Measurements from ENCODE around the gene PROCA1.

Gene PROCA1

GRCh38 chr17:28710861-28711722 is 596 bp downstream of the PROCA1 start:
- DNase-seq (ENCODE audit: low read depth in 2 of 3, low spot score in 1 of 3), result peak; percentile 84 to 92 (median 89)

DNA sequence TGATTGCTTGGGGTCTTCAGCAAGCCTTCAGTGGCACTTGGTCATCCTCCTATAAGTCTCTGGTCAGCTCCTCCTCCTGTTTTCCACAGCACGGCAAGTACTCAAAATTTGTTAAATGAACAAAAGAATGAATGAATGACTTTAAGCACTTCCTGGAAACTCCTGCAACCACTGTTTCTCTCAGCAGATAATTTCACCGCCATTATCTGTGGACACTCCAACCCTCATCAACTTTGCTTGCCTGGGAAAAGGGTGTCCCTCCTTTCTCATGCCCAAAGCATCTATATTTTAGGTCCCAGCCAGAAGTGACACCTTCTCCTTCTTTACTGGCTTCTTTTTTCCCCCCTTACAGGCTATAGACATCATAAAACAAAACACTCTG is 4.4 kb downstream of the PROCA1 start:
- no peak for DNase-seq (ENCODE audit: low read depth in 2 of 3, low spot score in 1 of 3)

DNA sequence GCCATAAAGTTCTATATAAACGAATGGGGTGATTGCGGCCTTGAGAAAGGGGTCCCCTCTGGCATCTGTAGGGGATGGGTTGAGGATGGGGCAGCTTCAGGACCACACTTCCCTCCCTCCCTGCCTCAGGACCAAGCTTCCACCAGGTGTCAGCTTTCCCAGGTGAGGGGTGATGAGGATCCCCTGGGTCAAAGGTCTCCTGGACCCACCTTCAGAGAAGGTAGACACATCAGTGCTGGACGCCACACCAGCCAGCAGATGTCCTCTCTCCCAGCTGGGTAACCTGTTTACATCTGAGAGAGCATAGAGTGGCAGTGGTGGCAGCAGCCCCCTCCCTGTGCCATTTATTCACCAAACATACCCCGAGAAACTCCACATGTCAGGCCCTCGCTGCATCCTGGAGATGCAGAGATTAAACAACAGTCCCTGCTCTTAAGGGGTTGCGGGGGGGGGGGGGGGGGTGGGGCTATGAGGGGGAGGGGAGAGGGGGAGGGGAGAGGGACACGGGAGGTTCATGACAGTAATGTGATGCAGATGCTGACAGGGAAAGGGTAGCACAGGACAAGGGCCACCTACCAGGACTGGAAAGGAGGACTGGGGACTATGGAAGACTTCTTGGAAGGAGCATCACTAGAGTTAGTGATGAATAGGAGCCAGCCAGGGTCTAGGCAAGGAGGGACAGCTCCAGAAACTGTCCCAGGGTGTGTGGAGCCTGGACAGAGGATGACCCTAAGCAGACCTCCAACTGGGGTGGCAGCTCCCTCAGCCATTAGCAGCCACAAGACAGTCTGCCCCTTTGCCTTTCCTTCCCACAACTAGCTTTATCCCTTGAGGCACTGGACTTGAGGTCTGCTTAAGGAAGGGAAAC is 5.0 kb downstream of the PROCA1 start:
- no peak for DNase-seq (ENCODE audit: low read depth in 2 of 3, low spot score in 1 of 3)

DNA sequence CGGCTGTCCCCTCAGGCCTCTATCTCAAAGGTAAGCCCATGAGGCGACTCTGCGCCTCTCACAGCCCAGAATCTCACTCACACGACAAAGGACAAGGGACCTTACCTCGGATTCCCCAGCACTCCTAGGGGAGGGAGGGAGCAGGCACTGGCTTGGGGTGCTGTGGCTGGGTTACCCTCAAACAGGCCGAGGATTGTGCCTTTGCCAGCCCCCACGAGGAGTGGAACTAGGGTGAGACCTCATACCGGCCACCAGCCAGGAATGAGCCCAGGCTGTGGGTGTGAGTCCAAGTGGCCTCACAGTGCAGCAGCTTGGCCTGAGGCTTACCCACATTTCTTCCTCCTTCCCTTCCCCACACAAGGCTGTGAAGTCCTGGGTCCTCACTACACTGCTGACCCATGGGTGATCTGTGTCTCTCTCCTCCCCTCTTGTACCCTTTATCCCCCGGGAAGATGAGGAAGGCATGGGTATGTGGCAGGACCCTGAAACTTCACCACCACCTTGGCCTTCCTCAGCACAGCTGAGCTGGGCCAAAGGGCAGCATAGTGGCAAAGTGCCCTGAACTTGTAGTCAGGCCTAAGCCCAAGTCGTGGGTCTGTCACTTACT is 5.9 kb downstream of the PROCA1 start:
- DNase-seq (ENCODE audit: low read depth in 2 of 3, low spot score in 1 of 3), result no peak

GRCh38 chr17:28705074-28705659 is 6.5 kb downstream of the PROCA1 start:
- DNase-seq (ENCODE audit: low read depth in 2 of 3, low spot score in 1 of 3), result no peak

DNA sequence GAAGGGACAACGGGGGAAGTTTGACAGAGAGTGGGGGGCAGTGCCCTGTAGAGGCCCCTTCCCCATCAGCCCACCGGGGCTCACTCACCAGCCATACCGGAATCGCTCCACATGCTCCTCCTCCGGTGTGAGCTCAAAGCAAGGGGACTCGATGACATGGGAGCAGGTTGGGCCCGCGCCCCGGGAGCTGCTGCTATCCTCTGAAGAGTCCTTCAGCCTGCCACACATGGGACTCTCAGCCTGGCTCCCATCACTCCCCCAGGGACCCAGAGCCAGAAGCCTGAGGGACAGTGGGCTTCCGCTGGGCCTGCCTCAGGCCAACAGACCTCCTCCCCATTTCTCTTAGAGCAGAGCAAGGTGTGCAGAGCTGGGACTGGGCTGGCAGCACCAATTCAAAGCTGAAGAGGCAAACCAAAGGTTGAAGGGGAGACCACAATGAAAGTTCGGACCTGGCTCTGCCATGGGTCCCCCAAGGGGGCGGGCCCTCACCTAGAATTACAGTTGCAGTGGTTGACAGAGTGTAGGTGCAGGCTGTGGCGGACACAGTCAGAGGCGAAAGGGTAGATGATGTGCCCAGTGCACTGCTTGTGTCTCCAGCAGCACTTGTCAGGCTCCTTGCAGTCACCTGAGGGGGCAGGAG is 7.3 kb downstream of the PROCA1 start:
- no peak for DNase-seq (ENCODE audit: low read depth in 2 of 3, low spot score in 1 of 3)

GRCh38 chr17:28703552-28704218 is 8.0 kb downstream of the PROCA1 start:
- no peak for DNase-seq (ENCODE audit: low read depth in 2 of 3, low spot score in 1 of 3)

- no peak for DNase-seq (ENCODE audit: low read depth in 2 of 3, low spot score in 1 of 3)
Measured at GRCh38 chr17:28702752-28703150, 8.9 kb downstream of the PROCA1 start.

GRCh38 chr17:28702026-28702751 is 9.5 kb downstream of the PROCA1 start:
- no peak for DNase-seq (ENCODE audit: low read depth in 2 of 3, low spot score in 1 of 3)

GRCh38 chr17:28700830-28701492 is 10.7 kb downstream of the PROCA1 start:
- DNase-seq (ENCODE audit: low read depth in 2 of 3, low spot score in 1 of 3), result no peak

GRCh38 chr17:28700278-28700677 is 11.4 kb downstream of the PROCA1 start:
- DNase-seq (ENCODE audit: low read depth in 2 of 3, low spot score in 1 of 3), result no peak

DNA sequence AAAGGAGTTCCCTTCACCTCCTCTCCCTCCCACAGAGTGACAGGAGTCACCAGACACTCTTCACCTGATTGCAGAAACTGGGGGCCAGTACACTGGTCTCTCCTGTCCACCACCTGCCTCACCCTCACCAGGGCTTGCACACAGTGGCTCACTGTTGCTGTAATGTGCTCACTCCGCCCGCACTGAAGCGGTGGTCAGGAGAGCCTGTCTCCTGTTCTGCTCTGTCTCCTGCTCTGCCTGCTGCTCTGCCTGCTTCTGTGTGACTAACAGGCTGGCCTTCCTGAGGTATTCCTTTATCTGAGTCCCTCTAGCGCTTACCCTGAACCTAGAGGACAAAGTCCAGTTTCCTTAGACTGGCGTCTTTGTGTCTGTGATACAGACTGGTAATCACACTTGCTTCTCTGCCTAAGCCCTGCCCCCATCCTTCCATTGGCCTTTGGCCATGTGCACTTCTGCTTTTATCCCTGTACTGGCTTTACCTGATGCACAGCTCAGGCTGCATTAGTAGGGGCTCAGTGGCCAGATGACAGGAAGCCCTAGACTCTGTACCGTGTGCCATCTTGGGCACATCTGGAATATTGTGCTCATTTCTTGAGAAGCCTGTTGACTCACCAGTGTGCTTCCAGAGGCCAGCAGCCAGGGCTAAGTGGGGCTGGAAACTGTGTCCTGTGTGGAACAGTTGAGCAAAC is 13.3 kb downstream of the PROCA1 start:
- DNase-seq (ENCODE audit: low read depth in 2 of 3, low spot score in 1 of 3), result no peak

DNA sequence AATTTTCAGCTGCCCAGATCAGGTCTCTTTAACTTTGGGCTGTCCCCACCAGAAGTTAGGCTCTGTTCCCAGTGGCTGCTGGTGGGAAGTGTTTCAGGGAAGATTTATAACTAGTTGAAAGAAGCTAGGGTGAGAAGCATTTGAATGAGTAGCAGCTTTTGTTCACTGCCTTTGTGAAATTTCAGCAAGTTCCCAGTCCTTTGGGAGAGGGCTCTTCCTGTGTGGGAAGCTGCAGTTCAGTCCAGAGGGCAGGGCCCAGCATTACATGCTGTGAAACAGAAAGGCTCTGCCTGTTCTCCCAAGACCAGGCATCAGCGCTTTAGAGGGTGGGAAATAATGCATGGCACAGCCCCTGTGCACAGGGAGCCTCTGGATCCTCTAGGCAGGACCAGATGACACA is 17.8 kb downstream of the PROCA1 start:
- DNase-seq (ENCODE audit: low read depth in 2 of 3, low spot score in 1 of 3), result no peak

DNA sequence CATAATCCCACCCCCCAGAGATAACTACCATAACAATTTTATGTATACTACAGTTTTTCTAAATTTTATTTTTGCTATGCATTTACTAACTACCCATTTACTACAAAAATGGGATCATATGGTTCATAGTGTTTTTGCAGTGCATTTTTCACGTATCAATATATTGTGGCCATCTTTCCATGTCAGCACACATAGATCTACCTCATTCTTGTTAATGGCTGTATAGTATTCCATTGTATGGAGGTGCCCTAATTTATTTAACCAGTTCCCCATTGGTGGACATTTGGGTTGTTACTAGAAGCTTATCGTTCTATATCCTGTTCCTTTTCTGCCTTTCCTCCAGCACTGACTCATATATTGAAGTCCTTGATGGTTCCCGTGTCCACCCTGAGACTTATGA is 22.7 kb downstream of the PROCA1 start:
- no peak for DNase-seq (ENCODE audit: low read depth in 2 of 3, low spot score in 1 of 3)

DNA sequence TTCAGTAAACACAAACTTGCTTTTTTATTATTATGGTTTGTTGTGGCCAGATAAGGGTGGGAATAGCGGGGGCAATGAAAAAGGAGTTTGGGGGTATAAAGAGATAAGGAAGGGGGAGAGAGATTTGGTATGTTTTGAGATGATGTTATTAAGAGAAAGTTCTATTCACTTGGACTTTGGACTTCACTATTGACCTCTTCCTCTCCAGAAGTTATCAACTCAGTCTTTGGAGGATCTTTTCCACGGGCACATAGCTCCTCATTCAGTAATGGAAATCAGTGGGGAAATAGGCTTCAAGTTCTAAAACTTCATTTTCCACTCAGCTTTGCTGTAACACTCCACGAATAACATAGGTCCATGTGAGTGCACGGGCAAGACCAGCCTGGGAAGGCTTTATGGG is 23.2 kb downstream of the PROCA1 start:
- DNase-seq (ENCODE audit: low read depth in 2 of 3, low spot score in 1 of 3), result no peak

GRCh38 chr17:28686296-28686695 is 25.4 kb downstream of the PROCA1 start:
- no peak for DNase-seq (ENCODE audit: low read depth in 2 of 3, low spot score in 1 of 3)

DNA sequence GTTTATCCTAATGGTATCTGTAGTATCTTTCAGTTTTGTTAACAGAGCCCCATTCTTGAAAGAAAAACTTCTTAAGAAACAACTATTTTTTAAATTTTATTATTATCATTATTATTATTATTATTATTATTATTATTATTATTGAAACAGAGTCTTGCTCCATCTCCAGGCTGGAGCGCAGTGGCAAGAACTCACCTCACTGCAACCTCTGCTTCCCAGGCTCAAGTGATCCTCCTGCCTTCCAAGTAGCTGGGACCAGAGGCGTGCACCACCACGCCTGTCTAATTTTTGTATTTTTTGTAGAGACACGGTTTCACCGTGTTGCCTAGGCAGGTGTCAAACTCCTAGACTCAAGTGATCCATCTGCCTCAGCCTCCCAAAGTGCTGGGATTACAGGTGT is 26.3 kb downstream of the PROCA1 start:
- no peak for DNase-seq (ENCODE audit: low read depth in 2 of 3, low spot score in 1 of 3)

GRCh38 chr17:28684963-28685362 is 26.7 kb downstream of the PROCA1 start:
- no peak for DNase-seq (ENCODE audit: low read depth in 2 of 3, low spot score in 1 of 3)

DNA sequence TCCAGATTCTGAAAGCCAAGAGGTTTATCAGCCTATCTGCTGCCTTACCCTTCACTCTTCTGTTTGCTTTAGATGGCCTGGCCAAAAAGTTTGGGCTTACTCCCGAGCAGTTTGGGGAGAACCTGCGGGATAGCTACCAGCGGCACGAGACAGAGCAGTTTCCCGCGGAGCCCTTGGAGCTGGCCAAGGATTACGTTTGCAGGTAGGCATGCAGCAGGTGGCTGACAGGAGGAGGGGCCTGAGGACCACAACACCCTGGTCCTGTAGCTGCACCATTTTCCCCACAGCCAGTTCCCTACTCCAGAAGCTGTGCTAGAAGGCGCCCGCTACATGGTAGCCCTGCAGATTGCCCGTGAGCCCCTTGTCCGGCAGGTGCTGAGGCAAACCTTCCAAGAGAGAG is 29.0 kb downstream of the PROCA1 start:
- no peak for DNase-seq (ENCODE audit: low read depth in 2 of 3, low spot score in 1 of 3)
